Activated T-cell treated with anti-CD3 and anti-CD28 coated beads, Interleukin-2, amount 50 U/mL, for 4 hours (primary cell): ENCODE results near the gene LRP1-AS. TPM values are rescaled to one million over a fixed set of nuclear protein-coding genes. Genes with fewer than 3 reads are reported as not detected.

ENCODE experiments used
- ATAC-seq, 2 donors: fragments of 200-7000 bp; cut with Tn5 transposase; one replicate each; pipeline ENCODE4 v1.10.0; 2021
- DNase-seq: peaks from one replicate; pipeline ENCODE4 v3.0.0-alpha.2; 2020
- H3K27me3 Mint-ChIP-seq: one replicate; pipeline ENCODE4 v1.8.0; 2021; ENCODE audit warnings: low read depth, mixed read lengths
- H3K36me3 Mint-ChIP-seq: one replicate; pipeline ENCODE4 v1.8.0; 2022; ENCODE audit warnings: mixed read lengths; ENCODE audit not compliant: insufficient read depth
- H3K4me1 Mint-ChIP-seq: one replicate; pipeline ENCODE4 v1.8.0; 2021; ENCODE audit warnings: low read depth, mixed read lengths
- H3K4me3 Mint-ChIP-seq: one replicate; pipeline ENCODE4 v1.8.0; 2021; ENCODE audit warnings: mild to moderate bottlenecking, moderate library complexity, mixed read lengths
- H3K9me3 Mint-ChIP-seq: one replicate; pipeline ENCODE4 v1.8.0; 2021; ENCODE audit warnings: mixed read lengths
- total RNA-seq, 3 donors: library from RNA; stranded (reverse); gene quantifications; one replicate each; pipeline ENCODE4 v1.2.1, GENCODE V29; 2021

The LRP1-AS gene
- total RNA-seq, 3 donors from 2014 or later = not detected

DNA sequence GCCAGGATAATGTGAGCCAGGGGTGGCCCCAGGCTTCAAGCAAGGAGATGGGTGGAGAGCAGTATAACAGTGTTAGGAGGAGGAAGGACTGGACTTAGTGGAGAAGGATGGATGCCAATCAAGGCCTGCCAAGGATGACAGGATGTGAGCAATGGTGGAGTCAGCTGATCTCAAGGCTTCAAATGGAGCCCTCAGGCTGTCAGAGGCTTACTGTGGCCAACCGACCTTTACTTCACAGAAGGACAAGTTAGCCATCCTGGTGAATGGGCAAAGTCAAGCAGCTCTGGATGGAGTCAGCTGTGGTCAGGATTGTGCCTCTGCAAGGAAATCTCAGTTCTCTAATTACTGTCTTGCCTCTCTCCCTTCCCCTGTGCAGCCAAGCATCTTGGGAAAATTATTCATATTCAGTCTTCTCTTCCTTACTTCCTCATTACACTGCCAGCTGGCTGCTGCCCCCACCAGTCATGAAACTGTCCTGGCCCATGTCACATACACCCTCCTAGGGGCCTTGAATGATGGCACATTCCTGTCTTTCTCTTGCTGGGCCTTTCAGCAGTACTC, 28.6 kb downstream of the LRP1-AS start:
- DNase-seq (no peak), ATAC-seq (peak in 1 of 2 donors; percentile 18)
- H3K4me3 Mint-ChIP-seq = no peak overlapping the region
- H3K9me3 Mint-ChIP-seq = no peaks in the 10 kb centered on the region
- no peaks in the 10 kb centered on the region for H3K27me3 Mint-ChIP-seq
- H3K4me1 Mint-ChIP-seq = peaks cover 2% of the 10 kb centered on the region
- H3K36me3 Mint-ChIP-seq = no peaks in the 10 kb centered on the region

DNA sequence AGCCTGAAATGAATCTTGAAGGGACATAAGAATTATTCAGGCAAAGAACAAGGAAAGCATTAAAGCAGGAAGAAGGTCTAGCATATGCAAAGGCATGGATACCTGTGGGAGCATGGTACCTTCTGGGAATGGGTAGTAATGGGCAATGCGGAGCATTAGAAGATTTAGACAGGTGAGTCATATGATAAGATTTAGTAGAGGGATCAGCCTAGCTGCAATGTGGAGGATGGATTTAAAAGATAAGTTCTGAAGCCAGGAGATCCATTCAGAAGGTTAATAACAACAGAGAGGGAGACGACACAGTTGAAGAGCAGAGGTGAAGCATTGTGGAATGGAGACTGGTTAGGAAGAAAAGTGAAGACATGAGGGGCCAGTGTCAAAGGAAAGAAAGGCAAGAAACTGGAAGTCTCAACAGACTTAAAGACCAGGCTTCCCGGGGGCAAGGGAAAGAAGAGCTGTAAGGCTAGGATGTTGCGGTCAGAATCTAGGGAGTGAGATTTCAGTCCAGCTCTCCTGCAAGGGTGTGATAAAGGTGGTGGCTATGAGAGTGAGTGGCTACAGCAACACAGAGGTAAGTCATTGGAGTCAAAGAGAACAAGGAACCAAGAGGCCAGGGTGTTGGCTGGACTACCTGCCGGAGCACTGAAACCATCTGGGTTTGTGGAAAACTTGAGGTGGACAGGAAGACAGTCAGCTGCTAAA, 30.7 kb downstream of the LRP1-AS start:
- DNase-seq (no peak), ATAC-seq (no peak)
- no peaks in the 10 kb centered on the region for H3K36me3 Mint-ChIP-seq
- peaks cover 15% of the 10 kb centered on the region for H3K4me1 Mint-ChIP-seq
- no peak overlapping the region for H3K4me3 Mint-ChIP-seq
- H3K27me3 Mint-ChIP-seq = no peaks in the 10 kb centered on the region
- H3K9me3 Mint-ChIP-seq = no peaks in the 10 kb centered on the region

DNA sequence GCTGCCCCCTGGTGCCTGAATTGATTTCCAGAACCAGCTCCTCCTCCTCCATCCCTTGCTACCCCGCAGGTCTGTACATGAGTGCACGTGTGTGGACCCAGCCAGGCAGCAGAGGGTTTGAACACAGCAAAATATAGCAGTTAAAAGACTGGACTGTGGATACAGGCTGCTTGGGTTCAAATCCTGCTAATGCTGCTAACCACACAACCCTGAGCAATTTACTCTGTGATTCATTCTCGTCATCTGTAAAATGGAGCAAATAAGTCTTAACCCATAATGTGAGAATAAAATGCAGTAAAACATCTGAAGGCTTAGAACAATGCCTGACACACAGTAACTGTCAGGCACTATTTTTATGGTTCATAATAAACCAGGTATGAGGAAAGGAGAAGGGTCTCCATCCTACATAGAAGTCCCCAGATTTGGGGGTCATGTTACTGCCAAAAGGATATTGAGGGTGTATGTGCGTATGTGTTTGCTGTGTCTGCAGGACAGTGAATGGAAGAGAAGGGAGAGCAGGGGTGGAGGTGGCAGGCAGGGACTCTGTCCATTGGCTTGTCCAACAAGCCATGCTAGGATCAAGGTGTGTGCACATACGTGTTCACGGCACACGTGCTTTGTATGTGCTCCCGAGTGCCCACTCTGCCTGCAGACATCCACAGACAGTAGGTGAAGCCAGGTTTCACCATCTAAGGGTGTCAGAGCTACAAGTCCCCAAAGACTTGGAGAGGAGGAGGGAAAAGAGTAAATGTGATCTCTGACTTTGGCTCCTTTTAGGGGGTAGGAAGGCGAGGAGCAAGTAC, 34.7 kb downstream of the LRP1-AS start:
- peaks cover 2% of the 10 kb centered on the region for H3K36me3 Mint-ChIP-seq
- peaks cover 34% of the 10 kb centered on the region for H3K4me1 Mint-ChIP-seq
- DNase-seq (no peak), ATAC-seq (peak in 1 of 2 donors; percentile 62)
- H3K9me3 Mint-ChIP-seq = no peaks in the 10 kb centered on the region
- no peaks in the 10 kb centered on the region for H3K27me3 Mint-ChIP-seq
- H3K4me3 Mint-ChIP-seq = peak overlapping the region; percentile 92

DNA sequence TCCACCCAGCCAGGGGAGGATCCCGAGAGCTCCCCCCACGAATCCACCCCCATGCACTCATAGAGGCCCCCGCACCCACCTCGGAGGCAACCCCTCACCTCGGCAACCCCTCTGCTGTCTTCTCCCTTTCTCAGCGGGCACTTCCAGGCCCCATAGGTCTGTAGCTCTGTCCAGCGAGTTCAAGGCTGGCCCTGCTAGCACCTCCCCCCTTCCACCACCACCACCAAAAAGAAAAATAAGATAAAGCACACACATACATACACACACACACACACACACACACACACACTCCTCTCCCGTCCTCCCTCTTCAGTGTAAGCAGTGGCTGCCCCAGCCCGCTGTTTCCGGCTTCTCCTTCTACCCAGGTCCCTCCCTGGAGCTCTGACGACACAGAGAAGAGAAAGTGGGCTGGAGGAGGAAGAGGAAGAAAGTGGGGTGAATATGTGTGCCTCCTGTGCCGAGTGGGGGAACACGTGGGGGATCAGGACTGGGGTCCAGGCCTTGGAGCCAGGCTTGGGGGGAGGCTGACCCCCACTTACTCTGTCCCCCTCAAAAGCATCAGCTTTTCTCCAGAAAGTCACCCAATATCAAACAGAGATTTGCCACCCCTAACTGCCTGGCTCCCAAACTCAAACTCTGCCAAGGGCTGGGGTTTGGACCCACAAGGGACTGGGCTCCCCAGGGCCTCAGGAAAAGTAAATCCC, 36.2 kb downstream of the LRP1-AS start, which contains the start of gene STAT6:
Gene STAT6 (minus strand): TSS at position 332 of the 704 bp plus-strand sequence. CDS start 3,084 bp downstream, outside the sequence.
- H3K27me3 Mint-ChIP-seq = no peaks in the 10 kb centered on the region
- ATAC-seq = peak; percentile 65 to 67
- DNase-seq = peak; percentile 79
- H3K36me3 Mint-ChIP-seq = peaks cover 15% of the 10 kb centered on the region
- H3K9me3 Mint-ChIP-seq = no peaks in the 10 kb centered on the region
- H3K4me1 Mint-ChIP-seq = peaks cover 45% of the 10 kb centered on the region
- H3K4me3 Mint-ChIP-seq = peak within 1 kb of the TSS; percentile 92

DNA sequence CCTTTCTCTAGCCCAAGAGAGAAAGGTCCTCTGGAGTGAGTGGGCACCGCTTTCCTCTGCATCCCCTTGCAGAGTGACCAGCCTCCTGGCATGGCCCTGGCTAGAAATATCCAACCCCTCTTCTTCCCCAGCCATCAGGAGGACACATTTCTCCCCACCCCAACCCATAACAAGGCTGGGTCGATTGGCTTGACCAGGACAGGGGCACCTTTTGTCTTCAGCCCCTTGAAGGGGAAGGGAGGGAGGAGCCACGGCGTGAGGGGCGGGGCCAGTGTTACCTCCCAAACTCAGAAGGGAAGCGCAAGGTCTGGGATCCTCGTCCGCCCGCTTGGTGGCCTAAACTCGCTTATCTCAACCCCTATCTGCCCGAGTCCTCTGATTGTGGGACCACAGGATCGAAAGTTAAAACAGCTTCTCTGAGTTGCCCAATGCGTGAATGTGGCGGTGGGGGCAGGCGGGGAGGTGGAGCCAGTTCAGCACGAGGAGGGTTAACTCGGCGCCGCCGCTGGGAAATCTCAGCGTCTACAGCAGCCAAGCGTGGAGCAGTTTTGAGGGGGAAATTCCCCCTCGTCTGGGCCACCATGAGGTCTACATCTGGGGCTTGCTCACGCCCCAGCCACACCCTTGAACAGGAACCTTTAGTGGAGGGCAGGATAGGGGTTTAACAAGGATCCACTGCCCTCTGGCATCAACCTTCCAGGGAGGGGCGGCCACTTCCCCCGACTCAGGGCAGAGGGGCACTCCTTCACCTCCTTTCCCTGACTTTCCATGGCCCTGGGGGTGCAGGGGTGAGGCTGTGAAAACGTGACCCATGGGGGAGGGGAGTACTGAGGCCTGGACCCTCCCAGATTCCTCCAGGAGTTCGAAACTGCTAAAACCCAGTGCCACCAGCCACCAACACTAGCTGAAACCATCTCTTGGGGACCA, 37.1 kb downstream of the LRP1-AS start:
- peak overlapping the region; percentile 92 for H3K4me3 Mint-ChIP-seq
- peaks cover 45% of the 10 kb centered on the region for H3K4me1 Mint-ChIP-seq
- peak; percentile 53 to 61 for ATAC-seq
- H3K36me3 Mint-ChIP-seq = peaks cover 20% of the 10 kb centered on the region
- no peaks in the 10 kb centered on the region for H3K27me3 Mint-ChIP-seq
- H3K9me3 Mint-ChIP-seq = no peaks in the 10 kb centered on the region
- DNase-seq = peak; percentile 77

DNA sequence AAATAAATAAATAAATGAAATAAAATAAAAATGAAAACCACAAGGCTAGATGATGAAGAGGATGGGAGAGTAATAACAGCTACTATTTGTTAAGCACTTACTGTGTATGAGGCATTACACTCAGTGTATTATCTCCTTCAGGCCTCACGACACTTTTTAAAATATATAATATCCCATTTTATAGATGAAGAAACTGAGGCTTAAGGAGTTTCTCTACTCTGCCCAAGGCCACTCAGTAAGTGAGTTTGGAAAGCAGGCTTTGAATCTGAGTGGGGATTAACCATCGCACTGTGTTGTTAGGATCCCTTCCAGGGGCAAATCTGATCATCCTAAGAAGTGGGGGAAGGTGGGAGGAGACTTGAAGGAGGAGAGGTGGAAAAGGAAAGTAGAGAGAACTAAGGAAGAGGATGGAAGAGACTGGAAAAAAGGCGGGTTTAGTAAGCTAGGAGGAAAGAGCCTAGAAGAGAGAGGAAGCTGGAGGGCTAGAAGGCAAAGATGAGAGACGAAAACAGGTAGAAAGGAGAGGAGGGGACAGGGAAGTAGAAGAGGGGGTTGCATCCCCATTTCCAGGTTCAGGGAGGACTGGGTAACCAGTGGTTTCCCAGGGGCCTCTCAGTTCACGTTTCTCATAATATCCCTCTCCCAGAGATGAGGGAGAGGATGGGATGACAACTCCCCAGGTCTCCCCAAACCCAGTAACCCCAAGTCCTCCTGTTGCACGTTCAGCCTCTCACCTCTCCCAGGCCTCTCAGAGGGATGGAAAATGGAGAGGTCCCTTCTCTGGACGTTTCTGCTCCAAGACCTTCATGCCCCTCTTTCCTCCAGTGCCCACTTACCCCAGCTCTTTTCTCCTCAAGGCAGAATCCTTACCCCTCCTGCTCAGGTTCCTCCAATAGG, 38.0 kb downstream of the LRP1-AS start:
- no peak for ATAC-seq
- H3K4me3 Mint-ChIP-seq = peak overlapping the region; percentile 92
- no peak for DNase-seq
- H3K36me3 Mint-ChIP-seq = peaks cover 27% of the 10 kb centered on the region
- peaks cover 48% of the 10 kb centered on the region for H3K4me1 Mint-ChIP-seq
- no peaks in the 10 kb centered on the region for H3K27me3 Mint-ChIP-seq
- H3K9me3 Mint-ChIP-seq = no peaks in the 10 kb centered on the region

DNA sequence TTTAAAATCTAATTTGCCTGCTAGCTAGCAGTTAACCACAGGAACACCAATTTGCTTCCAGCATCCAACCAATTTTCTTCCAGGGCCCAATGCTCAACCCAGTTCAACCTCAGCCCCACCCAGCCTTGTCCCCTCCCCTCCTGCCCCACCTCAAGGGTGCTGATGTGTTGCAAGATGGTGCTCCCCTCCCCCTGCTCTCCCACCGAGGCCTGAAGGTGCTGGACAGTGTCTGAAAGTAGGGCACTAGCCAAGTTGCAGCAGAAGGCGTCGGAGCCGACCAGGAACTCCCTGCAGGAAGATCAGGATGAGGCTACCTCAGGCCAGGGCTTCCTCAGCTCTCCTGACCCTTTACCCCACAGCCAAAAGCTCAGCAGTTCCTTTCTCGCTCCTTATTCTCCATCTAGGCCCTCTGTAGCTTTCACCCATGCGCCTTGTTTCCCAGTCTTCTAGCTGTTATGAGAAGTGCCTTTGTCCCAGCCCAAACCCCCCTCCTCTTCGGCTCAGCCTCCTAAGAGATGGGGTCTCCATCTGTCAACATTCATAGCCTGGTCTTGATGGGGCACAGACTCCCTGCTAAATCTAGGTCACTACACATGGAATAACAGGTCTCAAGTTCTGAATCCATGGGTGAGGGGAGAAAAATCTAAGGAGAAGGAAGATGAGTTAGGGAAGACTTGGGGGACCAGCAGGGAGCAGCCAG, 39.8 kb downstream of the LRP1-AS start:
- Mint-ChIP-seq H3K4me3 (peak overlapping the region; percentile 67), H3K4me1 (peaks cover 51% of the 10 kb centered on the region), H3K27me3 (no peaks in the 10 kb centered on the region), H3K9me3 (no peaks in the 10 kb centered on the region), H3K36me3 (peaks cover 34% of the 10 kb centered on the region)
- ATAC-seq (no peak), DNase-seq (no peak)

DNA sequence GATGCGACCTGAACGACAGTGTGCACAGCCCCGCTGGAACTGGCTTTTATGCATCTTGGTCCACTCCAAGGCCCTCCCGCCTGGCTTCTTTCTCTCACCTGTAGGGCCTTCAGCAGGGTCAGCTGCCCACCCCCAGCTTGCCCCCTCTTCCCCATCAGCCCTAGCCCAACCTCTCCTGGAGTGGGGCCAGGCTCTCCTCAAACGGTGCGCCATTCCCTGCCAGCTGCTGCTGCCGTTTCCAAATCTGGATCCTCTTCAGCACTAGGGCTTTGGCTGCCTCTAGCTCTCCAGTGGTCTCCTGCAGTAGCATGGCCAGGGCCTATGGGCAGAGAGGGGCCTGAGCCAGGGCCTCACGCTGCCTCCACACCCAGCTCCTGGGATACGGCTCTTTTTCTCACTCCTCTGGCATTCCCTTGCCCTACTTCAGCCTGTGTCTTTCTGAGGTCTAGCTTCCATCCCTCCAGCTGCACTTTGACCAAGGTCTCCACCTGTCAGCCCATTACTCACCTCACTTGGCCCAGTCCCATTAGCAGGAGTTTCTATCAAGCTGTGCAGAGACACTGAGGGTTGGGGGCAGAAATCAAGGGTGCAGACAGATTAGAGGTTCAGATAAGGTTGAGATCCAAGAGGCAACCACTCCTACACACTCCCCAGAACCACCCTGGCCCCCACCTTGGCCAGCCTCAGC, 41.3 kb downstream of the LRP1-AS start:
- no peak for DNase-seq
- Mint-ChIP-seq H3K4me1 (peaks cover 48% of the 10 kb centered on the region), H3K27me3 (no peaks in the 10 kb centered on the region), H3K36me3 (peaks cover 43% of the 10 kb centered on the region), H3K4me3 (no peak overlapping the region), H3K9me3 (no peaks in the 10 kb centered on the region)
- no peak for ATAC-seq

DNA sequence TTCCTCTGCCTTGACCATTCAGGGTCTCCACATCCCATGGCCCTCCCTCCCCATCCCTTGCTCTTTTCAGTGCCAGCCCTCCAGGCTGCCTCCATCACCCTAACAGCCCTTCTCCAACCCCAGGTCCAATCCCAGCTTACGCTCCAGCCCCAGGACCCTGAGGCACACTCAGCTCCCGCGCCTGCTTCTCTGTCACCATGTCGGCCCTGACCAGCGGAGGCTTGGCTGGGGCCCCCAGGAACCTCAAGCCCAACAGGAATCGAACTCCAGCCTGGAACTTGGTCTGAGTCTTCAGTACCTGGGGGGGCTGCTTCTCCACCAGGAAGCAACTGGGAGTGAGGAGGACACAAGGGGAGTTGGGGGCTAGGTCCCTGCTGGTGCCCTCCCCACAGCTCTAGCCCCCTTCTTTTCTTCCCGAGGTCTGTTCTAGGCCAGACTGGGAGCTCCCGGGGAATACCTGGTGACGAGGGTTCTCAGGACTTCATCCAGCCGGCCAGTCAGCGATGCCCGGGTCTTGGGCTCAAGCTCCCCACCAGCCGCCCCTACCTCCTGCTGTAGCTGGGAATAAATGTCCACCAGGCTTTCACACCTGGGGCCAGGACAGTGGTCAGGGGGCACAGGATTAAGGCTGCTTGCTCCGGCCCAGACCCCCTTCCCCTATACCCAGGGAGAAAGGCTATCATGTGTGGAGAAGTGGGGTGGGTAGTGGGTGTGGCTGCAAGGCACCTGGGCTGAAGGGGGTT, 42.2 kb downstream of the LRP1-AS start:
- peaks cover 46% of the 10 kb centered on the region for H3K36me3 Mint-ChIP-seq
- H3K4me3 Mint-ChIP-seq = no peak overlapping the region

DNA sequence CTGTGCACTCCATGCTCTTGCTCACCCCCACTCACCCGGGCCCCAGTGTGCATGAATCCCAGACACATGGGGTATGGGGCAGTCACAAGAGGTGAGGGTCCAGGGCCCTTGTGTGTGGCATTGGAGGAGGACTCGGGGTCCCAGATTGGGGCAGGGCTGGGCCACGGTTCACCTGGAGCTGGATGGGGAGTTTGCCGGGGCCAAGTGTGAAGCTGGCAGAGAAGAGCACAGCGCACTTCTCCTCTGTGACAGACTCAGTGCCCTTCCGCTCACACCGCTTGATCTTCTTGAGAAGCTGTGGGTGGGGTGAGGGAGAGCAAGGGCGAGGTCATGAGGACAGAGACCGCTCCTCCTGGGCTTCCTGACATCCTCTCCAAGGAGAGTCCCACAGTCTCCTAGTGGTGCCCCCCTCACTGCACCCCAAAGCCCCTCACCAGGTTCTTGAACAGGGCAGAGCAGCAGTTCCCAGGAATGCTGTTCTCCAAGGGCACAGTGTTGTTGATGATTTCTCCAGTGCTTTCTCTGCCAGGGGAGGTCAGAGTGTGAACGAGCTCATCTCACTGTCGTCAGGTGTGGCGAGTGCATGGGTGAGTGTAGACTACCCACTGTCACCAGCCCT, 43.0 kb downstream of the LRP1-AS start:
- Mint-ChIP-seq H3K4me3 (no peak overlapping the region), H3K36me3 (peaks cover 51% of the 10 kb centered on the region), H3K9me3 (no peaks in the 10 kb centered on the region), H3K27me3 (no peaks in the 10 kb centered on the region), H3K4me1 (peaks cover 42% of the 10 kb centered on the region)
- ATAC-seq (no peak), DNase-seq (no peak)

More for the DNA sequence above, 42.2 kb downstream of the LRP1-AS start:
- DNase-seq = no peak
- H3K9me3 Mint-ChIP-seq = no peaks in the 10 kb centered on the region
- peaks cover 48% of the 10 kb centered on the region for H3K4me1 Mint-ChIP-seq
- no peaks in the 10 kb centered on the region for H3K27me3 Mint-ChIP-seq
- ATAC-seq = no peak

DNA sequence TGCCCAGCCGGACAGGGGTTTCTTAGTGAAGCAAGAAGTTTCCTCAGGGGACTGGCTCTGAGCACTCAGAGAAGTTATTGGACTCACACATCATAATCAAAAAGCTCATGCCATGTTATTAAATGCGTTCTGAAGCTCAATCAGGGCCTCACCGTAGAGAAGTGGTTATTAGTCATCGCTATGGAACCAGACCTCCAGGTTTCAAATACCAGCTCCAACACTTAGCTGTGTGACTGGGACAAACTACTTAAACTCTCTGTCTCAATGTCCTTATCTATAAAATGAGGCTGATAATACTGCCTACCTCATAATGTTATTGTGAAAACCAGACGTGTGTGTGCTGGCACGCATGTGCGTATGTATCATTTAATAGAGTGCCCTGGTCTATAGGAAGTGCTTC, 43.6 kb downstream of the LRP1-AS start:
- peaks cover 54% of the 10 kb centered on the region for H3K36me3 Mint-ChIP-seq
- H3K4me3 Mint-ChIP-seq = no peak overlapping the region
- DNase-seq (no peak), ATAC-seq (peak in 1 of 2 donors; percentile 36)
- H3K4me1 Mint-ChIP-seq = peaks cover 42% of the 10 kb centered on the region
- no peaks in the 10 kb centered on the region for H3K27me3 Mint-ChIP-seq
- no peaks in the 10 kb centered on the region for H3K9me3 Mint-ChIP-seq
